HEK293T (cell line): Measurements from ENCODE around the gene ORC6.

ENCODE experiments used
- CTCF ChIA-PET: fragments of 350-600 bp; formaldehyde crosslinking; extraction: SDS; loops from one replicate; lab custom pipeline; 2021; ENCODE audit warnings: antibody characterized with exemption, inconsistent platforms; lab: Yijun Ruan, JAX
- POLR2A ChIA-PET: fragments of 350-600 bp; formaldehyde crosslinking; extraction: SDS; loops from one replicate; lab custom pipeline; 2020; ENCODE audit warnings: antibody characterized with exemption, inconsistent platforms; lab: Yijun Ruan, JAX
- DNase-seq: peaks from one replicate; pipeline ENCODE4 v3.0.0; 2012; ENCODE audit warnings: mixed read lengths; ENCODE audit errors: extremely low spot score
- ARNT ChIP-seq: fragments of 450-650 bp; IDR thresholded peaks from 2 replicates; pipeline ENCODE4 v1.6.1; 2017; ENCODE audit warnings: mild to moderate bottlenecking
- BHLHE40 ChIP-seq: fragments of 450-650 bp; IDR thresholded peaks from 2 replicates; pipeline ENCODE4 v1.6.1; 2016; ENCODE audit warnings: mild to moderate bottlenecking, moderate library complexity, borderline replicate concordance
- CTBP1 ChIP-seq: fragments of 450-650 bp; IDR thresholded peaks from 2 replicates; pipeline ENCODE4 v1.6.1; 2016; ENCODE audit warnings: borderline replicate concordance
- ELF4 ChIP-seq: fragments of 450-650 bp; IDR thresholded peaks from 2 replicates; pipeline ENCODE4 v1.6.1; 2017; ENCODE audit warnings: antibody characterized with exemption
- FOXA1 ChIP-seq: fragments of 450-650 bp; IDR thresholded peaks from 2 replicates; pipeline ENCODE4 v1.6.1; 2016; ENCODE audit warnings: mild to moderate bottlenecking
- FOXK2 ChIP-seq: fragments of 450-650 bp; IDR thresholded peaks from 2 replicates; pipeline ENCODE4 v1.6.1; 2016; ENCODE audit warnings: mild to moderate bottlenecking
- FOXM1 ChIP-seq: fragments of 450-650 bp; IDR thresholded peaks from 2 replicates; pipeline ENCODE4 v1.6.1; 2017; ENCODE audit warnings: mild to moderate bottlenecking, borderline replicate concordance
- HDGF ChIP-seq: fragments of 450-650 bp; IDR thresholded peaks from 2 replicates; pipeline ENCODE4 v1.6.1; 2017; ENCODE audit warnings: antibody characterized with exemption, borderline replicate concordance
- L3MBTL2 ChIP-seq: fragments of 450-650 bp; conservative IDR thresholded peaks from 2 replicates; pipeline ENCODE4 v1.6.1; 2016; ENCODE audit warnings: mild to moderate bottlenecking
- LEF1 ChIP-seq: fragments of 450-650 bp; IDR thresholded peaks from 2 replicates; pipeline ENCODE4 v1.6.1; 2017; ENCODE audit warnings: mild to moderate bottlenecking, borderline replicate concordance
- NFRKB ChIP-seq: fragments of 450-650 bp; IDR thresholded peaks from 2 replicates; pipeline ENCODE4 v1.6.1; 2016; ENCODE audit warnings: mild to moderate bottlenecking, moderate library complexity
- PKNOX1 ChIP-seq: fragments of 450-650 bp; IDR thresholded peaks from 2 replicates; pipeline ENCODE4 v1.6.1; 2016
- SP1 ChIP-seq: fragments of 450-650 bp; IDR thresholded peaks from 2 replicates; pipeline ENCODE4 v1.6.1; 2017
- SUZ12 ChIP-seq: fragments of 450-650 bp; IDR thresholded peaks from 2 replicates; pipeline ENCODE4 v1.6.1; 2016; ENCODE audit warnings: mild to moderate bottlenecking
- TARDBP ChIP-seq: fragments of 450-650 bp; IDR thresholded peaks from 2 replicates; pipeline ENCODE4 v1.6.1; 2016
- ZNF384 ChIP-seq: fragments of 450-650 bp; IDR thresholded peaks from 2 replicates; pipeline ENCODE4 v1.6.1; 2016

ORC6 gene

GRCh38 chr16:46728806-46729205 is 39.3 kb downstream of the ORC6 start:
- no peak for DNase-seq
- POLR2A ChIA-PET: no interaction called here
- CTCF ChIA-PET: no interaction called here
- TF ChIP-seq ZNF384 (no peak), TARDBP (no peak), L3MBTL2 (no peak), ELF4 (no peak), FOXK2 (no peak), FOXM1 (no peak), FOXA1 (no peak)

GRCh38 chr16:46729326-46729995 is 40.0 kb downstream of the ORC6 start:
- POLR2A ChIA-PET: no interaction called here

DNA sequence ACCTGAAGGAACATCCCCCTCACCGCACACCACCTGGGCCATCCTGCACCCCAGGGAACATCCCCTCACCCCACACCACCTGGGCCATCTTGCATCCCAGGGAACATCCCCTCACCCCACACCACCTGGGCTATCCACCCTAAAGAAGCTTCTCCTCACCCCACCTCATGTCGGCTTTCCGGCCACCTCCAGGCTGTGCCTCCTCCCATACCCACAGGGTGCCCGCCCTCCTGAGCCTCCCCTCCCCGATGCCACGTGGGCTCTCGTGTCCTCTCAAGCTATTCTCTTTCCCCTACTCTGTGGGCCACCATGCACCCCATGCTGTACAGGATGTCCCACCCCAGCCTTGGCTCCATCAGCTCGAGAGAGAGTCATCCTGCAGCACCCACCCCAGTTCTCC is 40.7 kb downstream of the ORC6 start:
- POLR2A ChIA-PET: no interaction called here
- TF ChIP-seq HDGF (no peak), SP1 (no peak), SUZ12 (no peak), TARDBP (no peak), LEF1 (no peak)

More at GRCh38 chr16:46729326-46729995, 40.0 kb downstream of the ORC6 start:
- CTCF ChIA-PET: no interaction called here
- no peak for DNase-seq
- TF ChIP-seq FOXA1 (no peak), TARDBP (no peak), L3MBTL2 (no peak), NFRKB (no peak), PKNOX1 (no peak), FOXM1 (no peak), SUZ12 (no peak), CTBP1 (no peak), FOXK2 (no peak), HDGF (no peak), BHLHE40 (no peak), ARNT (no peak), SP1 (no peak), ELF4 (no peak), LEF1 (no peak), ZNF384 (no peak)

DNA sequence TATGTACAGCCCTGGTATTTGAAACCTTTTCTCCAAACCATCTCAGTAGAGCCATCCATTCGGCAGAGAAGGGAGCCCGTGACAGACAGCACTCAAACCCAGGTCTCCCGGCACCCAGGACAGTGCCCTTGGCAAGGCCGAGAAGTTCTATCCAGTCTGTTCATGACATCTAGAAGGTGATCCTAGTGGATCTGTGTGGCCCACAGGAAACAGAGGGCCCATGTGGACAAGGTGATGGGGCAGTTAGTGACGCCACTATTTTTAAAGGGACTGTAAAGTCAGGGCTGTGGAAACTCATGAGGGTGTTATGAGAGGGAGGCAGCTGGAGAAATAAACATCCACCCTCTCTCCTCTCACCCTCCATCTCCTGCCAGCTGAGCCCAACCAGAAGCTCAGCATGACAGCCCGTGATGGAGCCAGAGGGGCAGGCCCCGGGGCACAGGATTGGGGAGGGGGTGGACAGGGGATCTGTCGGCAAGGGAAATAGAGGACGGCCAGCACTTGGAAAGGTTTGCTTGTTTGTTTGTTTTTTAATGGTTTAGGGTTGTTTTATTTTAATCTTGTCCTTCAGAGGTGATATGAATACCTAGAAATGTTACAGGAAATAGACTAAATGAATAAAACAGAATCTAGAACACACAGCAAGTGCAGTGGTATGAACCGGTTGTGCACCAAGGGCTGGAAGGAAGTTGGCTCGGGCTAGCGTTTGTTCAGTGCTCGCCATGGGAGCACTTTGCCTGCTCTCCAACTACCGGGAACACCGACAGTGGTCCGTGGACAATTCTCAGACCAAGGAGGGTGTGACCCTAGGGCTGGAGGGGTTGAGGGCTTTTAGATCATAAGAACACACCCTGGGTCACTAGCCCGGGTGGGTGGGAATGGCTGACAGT is 41.6 kb downstream of the ORC6 start:
- no peak for DNase-seq
- no peak for TF ChIP-seq NFRKB
- no peak for TF ChIP-seq ELF4
- TF ChIP-seq CTBP1: no peak
- TF ChIP-seq FOXA1: no peak
- no peak for TF ChIP-seq FOXM1
- ChIA-PET CTCF (no interaction called here), POLR2A (no interaction called here)

More for the DNA sequence above, 40.7 kb downstream of the ORC6 start:
- CTCF ChIA-PET: no interaction called here
- no peak for DNase-seq

DNA sequence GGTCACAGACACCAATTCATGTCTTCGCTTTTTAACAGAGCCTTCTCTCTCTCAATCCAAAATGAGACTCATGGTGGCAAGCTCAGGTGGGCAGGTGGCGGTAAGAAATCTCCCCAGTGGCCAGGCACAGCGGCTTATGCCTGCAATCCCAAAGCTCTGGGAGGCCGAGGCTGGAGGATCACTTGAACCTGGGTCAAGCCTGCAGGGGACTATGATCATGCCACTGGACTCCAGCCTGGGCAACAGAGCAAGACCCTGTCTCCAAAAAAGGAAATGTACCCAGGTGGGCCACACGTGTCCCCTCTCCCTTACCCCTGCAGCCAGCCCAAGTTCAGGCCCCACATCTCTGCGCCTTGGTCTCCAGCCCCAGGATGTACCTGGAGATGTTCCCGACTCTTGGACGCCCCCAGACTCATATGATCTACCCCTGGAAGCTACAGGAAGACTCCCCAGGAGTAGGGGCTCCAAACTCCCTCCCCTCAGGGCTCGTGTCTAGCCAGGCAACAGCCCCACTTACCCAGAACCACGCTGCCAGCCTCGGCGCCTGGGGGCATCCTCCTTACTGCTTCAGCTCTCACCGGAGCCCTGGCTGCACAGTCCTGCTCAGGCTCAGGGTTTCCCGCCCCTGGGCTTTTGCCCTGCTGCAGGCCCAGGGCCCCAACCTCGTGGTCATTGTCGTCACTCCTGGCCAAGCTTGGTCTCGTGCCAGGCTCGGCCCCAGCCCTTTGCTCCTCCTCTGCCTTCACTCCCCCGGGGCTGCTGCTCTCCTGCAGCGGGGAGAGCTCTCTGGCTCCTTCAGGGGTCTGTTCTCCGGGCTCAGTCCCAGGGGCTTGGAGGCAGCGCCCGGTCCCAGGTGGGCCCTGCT is 42.5 kb downstream of the ORC6 start:
- ChIA-PET CTCF (no interaction called here), POLR2A (no interaction called here)
- DNase-seq: no peak
- TF ChIP-seq NFRKB (no peak), FOXM1 (no peak), TARDBP (no peak), FOXK2 (no peak), PKNOX1 (no peak), BHLHE40 (no peak), ARNT (no peak), CTBP1 (no peak), SUZ12 (no peak), FOXA1 (no peak)

- DNase-seq: no peak
- CTCF ChIA-PET: no interaction called here
- POLR2A ChIA-PET: no interaction called here
- no peak for TF ChIP-seq LEF1
- no peak for TF ChIP-seq TARDBP
- TF ChIP-seq NFRKB: no peak
- no peak for TF ChIP-seq FOXA1
- no peak for TF ChIP-seq ELF4
- no peak for TF ChIP-seq BHLHE40
- no peak for TF ChIP-seq PKNOX1
- TF ChIP-seq HDGF: no peak
Measured at GRCh38 chr16:46732561-46732960, 43.1 kb downstream of the ORC6 start.
